HT1080 (cell line): ENCODE measurements around the gene ULK3. TPM values are rescaled to one million over a fixed set of nuclear protein-coding genes. Genes with fewer than 3 reads are reported as not detected.

Experiments
- DNase-seq: peaks from one replicate; pipeline ENCODE4 v3.0.0-alpha.2; 2015; ENCODE audit warnings: low read depth
- total RNA-seq: library from RNA; depleted of rRNA; stranded (reverse); fragments of >200 nt; shearing (Covaris generic); gene quantifications from 2 replicates; pipeline ENCODE4 v1.2.3, GENCODE V29; 2014

Gene ULK3
- total RNA-seq, 1 experiment from 2014 or later = 44.0 TPM

DNA sequence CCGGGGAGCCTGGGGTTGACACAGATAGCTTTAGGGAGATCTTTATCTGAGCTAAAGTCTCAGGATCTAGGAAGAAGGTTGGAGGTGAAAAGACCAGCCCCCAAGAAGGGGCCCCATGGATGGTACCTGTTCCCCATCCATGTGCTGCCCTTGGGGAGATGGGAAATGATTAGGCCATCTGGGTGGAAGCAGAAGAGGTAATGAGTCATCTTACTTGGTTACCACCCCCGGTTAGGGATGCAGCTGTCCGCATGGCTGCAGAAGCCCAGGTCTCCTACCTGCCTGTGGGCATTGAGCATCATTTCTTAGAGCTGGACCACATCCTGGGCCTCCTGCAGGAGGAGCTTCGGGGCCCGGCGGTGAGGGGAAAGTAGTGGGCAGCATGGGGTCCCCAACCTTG is 19.6 kb downstream of the ULK3 start:
- no peak for DNase-seq

DNA sequence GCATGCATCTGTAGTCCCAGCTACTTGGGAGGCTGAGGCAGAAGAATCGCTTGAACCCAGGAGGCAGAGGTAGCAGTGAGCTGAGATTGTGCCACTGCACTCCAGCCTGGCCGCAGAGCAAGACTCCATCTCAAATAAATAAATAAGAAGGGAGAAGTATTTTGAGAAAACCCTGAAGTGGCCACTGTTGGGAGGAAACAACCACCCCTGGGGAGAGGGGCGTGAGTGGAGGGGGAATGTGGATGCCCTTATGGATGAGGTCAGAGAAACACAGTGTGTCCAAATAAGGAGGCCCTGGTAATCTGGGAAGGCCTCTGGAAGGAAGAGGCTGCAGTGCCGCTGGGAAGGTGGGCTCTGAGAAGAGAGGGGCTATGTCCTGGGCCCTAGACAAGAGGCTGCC is 20.7 kb downstream of the ULK3 start:
- no peak for DNase-seq

DNA sequence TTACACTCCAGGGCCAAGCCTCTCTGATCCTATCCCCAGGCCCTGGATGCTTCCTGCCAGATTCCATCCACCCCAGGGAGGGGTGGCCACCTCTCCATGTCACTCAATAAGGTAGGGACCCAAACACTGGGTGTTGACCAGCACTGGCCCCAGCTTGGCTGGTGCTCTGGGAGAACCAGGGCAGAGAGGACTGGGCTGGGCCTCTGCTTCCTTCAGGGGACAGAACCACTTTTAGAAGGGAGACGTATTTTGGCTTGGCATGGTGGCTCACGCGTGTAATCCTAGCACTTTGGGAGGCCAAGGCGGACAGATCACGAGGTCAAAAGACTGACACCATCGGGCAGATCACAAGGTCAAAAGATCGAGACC is 21.2 kb downstream of the ULK3 start:
- no peak for DNase-seq

DNA sequence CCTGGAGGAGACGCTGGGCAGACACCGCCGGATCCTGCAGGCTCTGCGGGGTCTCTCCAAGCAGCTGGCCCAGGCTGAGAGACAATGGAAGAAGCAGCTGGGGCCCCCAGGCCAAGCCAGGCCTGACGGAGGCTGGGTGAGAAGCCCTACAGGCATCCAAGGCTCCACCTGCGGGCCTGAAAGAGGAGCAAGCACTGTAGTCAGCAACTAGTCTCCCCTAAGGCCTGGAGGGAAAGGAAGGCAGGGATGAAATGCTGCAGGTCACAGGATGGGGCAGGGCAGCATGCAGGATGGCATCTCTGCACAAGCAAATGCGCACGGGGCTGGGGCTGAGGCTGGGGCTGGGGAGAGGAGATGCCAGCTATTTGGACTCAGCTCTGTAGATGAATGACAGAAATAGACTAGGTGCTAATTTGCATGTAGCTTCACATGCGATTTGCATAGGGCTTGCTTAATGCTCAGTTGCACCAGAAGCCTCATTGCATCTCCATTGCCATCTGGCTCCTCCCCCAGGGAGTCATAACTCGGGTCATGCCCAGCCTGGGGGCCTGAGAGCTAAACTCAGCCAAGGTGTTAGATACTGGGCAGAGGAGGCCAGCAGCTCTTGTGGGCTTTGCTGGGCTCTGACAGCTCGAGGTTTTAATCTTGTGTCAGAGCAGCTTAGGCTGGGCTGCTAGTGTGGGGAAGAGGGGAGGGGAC is 21.7 kb downstream of the ULK3 start:
- DNase-seq = no peak

DNA sequence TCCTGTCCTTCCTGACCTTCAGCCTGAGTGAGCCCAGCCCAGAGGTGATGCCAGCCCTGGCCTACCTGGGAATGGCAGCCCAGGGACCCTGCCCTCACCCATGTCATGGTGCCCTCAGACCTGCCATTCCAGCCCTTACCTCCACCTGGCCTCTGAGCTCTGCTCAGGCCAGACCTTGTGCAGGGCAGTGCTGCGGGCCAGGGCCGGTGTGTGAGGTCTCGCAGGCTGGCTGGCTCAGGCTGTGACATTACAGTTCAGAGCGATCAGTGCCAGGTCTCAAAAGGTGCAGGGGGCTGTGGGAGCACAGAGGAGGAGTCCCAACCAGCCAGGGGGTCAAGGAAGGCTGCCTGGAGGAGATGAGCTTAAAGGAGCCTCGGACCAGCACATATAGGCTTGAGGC is 22.9 kb downstream of the ULK3 start:
- DNase-seq = no peak

DNA sequence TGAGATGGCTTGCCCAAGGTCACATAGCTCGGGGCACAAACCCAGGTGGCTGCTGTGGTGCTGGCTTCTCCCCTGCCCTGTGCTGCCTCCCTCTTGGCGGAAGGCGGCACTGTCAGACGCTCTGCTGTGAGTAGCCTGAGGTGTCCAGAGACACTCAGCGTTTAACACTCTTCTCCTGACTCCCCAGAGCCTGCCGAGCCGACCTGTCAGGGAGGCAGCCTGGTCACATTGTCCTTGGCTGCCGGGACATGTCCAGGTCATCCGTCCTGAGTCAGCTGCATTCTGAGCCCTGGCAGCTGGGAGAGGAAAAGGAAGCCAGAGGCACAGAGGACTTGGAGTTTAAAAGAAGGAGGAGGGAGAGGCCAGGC is 25.6 kb downstream of the ULK3 start:
- peak; percentile 23 for DNase-seq

DNA sequence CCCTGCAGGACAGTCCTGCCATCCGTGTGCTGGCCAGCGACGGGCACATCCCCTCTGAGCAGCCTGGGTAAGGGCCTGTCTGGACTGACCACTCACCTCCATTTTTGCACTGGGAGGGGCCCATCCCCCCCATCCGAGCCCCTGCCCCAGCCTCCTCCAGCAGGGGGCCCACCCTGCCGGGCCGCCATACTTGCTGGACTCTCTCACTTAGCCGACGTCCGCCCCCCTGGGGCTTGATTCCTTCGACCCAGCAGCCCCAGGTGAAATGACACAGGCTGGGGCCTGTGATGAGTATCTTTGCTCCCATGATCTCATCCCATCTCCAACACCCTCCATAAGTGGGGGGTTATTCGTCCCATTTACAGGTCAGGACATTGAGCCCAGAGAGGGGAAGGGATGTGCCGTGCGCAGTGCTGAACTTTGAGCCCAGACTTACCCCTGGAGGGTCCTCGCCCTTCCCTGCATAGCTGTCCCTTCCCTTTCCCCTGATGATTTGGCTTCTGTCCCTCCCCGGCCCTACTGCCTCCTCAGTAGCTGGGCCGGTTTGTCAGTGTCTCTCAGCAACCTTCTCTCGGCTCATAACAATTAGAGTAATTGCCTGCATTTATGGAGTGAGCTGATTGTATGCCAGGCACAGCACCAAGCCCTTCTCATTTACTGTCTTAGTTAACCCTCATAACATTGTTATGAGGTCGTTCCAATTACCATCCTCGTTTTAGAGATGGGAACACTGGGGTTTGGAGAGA is 26.2 kb downstream of the ULK3 start:
- no peak for DNase-seq

DNA sequence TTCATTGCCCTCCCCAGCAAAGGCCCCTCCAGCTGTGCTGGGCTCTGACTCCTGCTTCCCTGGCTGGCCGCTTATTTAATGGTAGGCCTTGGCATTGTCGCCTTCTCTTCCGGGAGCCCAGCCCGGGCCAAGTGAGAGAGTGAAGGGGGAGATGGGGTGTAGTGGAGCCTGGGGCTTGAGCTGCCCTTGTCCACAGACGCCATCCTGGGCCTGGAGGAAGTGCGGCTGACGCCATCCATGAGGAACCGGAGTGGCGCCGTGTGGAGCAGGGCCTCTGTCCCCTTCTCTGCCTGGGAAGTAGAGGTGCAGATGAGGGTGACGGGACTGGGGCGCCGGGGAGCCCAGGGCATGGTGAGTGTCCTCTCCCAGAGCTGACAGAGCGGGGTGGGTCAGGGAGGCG is 27.0 kb downstream of the ULK3 start:
- no peak for DNase-seq

DNA sequence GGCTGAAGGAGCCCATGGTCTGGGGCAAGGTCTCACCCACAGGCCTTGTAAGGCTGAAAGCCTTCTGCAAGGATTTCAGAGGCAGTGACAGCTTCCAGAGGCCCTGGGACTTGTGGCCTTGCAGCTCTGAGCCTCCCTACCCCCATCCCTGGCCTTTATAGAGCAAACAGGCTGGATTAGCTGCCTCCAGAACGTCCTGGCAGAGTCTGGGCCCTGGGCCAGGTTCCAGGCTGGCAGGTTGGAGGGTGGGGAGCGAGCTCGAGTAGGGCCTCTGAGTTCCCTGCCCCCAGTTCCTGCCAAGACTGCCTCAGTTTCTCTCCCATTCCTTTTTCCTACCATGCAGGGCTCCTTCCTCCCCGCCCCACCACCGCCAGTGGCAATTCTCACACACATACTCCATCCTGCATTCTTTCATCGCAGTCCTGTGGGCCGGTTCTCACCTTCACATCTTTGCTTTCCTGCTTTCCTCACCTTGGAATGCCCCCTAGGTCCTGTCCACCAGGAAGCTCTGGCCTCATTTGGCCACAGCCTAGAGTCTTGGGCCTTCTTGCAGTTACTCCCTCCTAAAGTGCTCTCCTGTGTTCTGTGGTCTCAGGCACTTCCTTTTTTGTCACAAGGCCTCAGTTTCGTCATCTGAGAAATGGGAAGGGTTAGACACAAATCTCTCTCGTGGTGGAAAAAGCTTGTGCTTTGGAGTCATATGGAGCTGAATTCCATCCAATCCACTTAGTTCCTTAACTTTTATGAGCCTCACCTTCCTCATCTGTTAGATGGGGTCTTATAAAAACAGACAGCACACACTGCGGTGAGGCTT is 27.6 kb downstream of the ULK3 start:
- no peak for DNase-seq

DNA sequence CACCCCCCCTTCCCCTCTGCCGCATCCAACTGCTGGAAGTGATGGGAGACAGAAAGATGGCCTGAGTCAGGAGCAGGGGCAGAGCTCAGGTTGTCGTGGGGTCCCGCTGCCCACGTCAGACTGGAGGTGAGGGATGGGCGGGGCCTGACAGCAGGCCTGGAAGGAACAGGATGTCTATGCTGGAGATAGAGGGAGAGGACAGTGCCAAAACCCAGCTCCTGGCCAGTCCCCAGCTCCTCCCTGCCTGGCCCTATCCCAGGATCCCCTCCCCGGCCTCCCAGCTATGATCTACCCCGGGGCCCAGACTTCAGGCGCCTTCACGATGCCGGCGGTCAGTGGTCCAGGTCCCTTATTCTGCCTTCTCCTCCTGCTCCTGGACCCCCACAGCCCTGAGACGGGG is 30.4 kb downstream of the ULK3 start, which contains the start of gene LMAN1L:
LMAN1L (plus strand) TSS at position 303 of the 400 bp plus-strand sequence; CDS start at position 323, 20 bp downstream.
- DNase-seq = no peak

DNA sequence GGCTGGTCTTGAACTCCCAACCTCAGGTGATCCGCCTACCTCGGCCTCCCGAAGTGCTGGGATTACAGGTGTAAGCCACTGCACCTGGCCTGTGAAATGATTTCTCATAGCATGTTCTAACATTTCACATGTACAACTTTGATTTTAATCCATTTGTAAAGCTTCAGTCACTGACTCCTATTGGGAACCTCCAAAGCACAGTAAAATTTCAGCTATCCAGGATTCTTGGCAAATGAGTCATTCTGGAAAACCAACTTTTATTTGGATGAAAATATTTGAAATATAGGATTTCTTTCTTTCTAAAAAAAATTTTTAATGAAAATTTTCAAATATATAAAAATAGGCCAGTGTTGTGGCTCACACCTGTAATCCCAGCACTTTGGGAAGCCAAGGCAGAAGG is 33.0 kb downstream of the ULK3 start:
- DNase-seq = no peak

DNA sequence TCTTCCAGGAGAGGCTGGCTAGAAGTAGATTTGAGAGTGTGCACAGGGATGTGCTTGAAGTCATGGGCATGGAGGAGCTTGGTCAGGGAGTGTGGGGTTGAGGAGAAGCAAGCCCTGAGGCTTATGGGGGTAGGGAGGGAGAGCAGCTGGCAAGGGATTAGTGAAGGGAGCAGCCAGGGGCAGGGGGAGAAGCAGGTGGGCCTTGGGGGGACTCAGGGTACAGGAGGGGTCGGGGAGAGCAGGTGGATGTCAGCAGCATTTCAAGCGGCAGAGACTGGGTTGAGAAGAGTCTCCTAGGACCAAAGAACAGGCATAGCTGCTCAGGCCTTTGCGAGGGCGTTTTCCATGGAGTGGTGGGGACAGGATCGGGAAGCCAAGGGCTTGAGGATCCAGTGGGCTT is 33.7 kb downstream of the ULK3 start:
- DNase-seq = no peak

DNA sequence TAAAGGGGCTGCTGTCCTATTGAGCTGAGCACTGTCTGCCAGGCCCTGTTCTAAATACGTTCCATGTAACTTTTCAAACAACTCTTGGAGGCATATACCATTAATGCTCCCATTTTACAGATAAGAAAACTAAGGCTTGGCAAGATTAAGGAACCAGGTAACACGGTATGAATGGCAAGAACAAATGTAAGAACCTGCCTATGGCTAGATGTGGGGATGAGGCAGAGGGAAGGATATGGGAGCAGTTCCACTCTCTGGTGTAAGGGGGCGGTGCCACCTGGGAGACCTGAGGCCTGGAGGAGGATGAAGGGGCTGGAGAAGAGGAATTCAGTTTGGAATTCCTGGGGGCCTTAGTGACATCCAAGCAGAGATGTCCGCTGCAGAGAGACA is 34.1 kb downstream of the ULK3 start:
- DNase-seq = no peak

DNA sequence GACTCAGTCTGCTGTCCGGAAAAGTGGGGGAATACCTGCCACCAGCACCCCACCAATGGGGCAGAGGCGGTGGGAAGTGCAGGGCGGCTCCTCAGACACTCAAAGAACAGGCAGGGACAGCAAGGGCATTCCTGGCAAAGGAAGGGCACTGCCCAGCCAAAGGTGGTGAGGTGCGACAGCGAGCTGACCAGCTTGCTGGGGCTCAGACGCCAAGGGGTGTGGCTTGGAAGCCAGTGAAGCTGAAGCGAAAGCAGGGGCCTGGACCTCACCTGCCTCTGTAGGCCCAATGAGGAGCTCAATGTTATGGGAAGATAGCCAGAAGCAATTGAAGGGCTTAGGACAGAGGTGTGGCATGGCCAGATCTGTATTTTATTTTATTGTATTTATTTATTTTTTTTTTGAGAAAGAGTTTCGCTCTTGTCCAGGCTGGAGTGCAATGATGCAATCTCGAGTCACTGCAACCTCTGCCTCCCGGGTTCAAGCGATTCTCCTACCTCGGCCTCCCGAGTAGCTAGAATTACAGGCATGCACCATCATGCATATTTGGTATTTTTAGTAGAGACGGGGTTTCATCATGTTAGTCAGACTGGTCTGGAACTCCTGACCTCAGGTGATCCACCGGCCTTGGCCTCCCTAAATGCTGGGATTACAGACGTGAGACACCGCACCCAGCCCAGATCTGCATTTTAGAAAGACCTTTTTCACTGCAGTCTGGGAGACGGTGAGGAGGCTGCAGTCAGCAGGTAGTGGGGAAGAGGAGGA is 34.7 kb downstream of the ULK3 start:
- DNase-seq = no peak

DNA sequence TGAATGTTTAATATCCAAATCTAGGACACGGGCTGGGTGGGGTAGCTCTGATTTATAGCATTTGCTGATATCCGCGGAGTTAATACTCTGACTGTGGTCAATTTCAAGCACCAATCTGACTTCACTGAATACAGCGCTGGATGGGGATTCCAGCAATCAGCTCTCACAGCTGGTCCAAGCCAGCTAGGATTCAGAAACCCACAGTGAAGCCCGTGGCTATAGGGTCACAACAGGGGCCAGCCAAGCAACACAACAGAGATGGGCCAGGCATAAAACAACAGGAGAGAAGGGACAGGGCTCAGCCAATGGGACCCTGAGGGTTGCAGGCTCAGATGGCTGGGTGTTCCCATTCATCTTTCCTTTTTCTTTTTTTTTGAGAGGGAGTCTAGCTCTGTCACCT is 35.7 kb downstream of the ULK3 start:
- DNase-seq = no peak

DNA sequence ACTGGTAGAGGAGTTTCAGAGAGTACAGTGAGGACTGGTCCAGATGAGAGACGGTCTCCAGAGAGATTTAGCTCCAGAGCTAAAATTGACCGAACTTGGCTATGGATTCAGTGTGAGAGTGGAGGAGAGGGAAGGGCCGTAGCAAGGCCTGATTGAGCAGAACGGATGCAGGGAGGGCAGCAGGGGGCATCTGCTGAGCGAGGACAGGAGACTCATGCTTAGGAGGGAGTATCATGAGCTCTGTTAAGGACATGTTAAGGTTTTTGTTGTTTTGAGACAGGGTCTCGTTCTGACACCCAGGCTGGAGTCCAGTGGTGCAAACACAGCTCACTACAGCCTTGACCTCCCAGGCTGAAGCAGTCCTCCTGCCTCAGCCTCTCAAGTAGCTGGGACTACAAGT is 38.0 kb downstream of the ULK3 start:
- DNase-seq = no peak

DNA sequence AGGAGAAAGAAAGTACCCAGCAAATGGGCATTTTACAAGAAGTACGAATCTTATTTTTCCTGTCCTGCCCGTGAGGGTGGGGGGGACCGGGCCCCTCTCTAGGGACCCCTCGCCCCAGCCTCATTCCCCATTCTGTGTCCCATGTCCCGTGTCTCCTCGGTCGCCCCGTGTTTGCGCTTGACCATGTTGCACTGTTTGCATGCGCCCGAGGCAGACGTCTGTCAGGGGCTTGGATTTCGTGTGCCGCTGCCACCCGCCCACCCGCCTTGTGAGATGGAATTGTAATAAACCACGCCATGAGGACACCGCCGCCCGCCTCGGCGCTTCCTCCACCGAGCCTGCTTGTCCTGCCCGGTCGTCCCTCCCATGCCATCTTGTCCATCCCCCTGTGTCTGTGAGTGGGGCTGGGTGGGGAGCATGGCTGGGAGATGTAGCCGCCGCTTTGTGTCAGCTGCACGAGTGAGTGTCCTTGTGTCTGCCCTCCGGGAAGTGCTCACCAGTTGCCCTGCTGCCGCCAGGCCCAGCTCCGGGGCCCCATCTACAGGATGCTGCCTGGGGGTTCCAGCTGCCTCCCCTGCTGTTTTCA is 40.0 kb downstream of the ULK3 start:
- no peak for DNase-seq

DNA sequence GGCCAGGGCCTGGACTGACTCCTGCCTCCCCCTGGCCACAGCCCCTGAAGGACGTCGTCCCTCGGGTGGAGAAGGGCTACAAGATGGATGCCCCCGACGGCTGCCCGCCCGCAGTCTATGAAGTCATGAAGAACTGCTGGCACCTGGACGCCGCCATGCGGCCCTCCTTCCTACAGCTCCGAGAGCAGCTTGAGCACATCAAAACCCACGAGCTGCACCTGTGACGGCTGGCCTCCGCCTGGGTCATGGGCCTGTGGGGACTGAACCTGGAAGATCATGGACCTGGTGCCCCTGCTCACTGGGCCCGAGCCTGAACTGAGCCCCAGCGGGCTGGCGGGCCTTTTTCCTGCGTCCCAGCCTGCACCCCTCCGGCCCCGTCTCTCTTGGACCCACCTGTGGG is 40.7 kb downstream of the ULK3 start:
- DNase-seq = no peak

DNA sequence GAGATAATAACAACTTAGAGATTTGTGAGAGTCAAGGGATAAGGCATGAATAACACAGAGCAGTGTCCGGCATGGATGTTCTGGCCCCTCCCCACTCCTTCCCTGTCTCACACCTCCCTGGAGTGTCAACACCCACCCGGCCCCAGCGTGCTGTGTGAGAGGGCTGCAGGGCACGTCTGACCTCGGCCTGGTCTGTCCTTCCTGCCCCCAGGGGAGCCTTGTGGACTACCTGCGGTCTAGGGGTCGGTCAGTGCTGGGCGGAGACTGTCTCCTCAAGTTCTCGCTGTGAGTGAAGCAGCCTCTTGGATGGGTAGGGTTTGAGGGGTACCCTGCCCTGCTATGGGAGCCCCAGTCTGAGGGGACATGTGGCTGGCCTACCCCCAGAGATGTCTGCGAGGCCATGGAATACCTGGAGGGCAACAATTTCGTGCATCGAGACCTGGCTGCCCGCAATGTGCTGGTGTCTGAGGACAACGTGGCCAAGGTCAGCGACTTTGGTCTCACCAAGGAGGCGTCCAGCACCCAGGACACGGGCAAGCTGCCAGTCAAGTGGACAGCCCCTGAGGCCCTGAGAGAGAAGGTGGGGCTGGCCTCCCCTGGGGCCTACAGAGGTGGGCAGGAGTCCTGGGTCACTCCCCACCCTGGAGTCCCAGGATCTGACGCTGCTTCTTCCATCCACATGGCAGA is 41.5 kb downstream of the ULK3 start:
- no peak for DNase-seq

DNA sequence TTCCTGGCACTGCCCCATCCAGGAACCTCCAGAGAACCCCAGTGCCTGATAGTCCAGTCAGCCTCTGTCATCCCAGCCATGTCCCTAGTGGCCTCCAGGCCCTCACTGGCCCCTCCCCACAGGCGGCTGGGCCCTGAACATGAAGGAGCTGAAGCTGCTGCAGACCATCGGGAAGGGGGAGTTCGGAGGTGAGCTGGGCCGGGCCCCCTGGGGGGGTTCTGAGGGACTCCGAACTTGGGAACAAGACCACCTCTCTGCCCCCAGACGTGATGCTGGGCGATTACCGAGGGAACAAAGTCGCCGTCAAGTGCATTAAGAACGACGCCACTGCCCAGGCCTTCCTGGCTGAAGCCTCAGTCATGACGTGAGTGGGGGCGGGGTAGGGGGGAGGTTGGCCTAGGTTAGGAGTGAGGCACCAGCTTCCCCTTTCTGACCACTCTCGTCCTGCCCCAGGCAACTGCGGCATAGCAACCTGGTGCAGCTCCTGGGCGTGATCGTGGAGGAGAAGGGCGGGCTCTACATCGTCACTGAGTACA is 42.3 kb downstream of the ULK3 start:
- DNase-seq = no peak
